Lung microvascular endothelial cell (primary cell): ENCODE data around the gene HS3ST3A1. TPM values are rescaled to one million over a fixed set of nuclear protein-coding genes. Genes with fewer than 3 reads are reported as not detected.

Experiments
- DNase-seq, 2 donors: peaks; one replicate each; pipeline versions ENCODE4 v3.0.0 to v3.0.0-alpha.2; 2010; ENCODE audit warnings: low read depth in 2 of 2
- total RNA-seq: library from RNA; depleted of rRNA; stranded (reverse); fragments of >200 nt; gene quantifications from 2 replicates; pipeline ENCODE4 v1.2.1, GENCODE V29; 2014

Gene HS3ST3A1
- total RNA-seq, 1 donor from 2014 or later: 0.99 TPM

- DNase-seq: no peak
Observed at GRCh38 chr17:13491916-13492736, 109.6 kb downstream of the HS3ST3A1 start.

GRCh38 chr17:13491491-13491890, 110.2 kb downstream of the HS3ST3A1 start:
- no peak for DNase-seq

GRCh38 chr17:13490906-13491482, 110.7 kb downstream of the HS3ST3A1 start:
- no peak for DNase-seq

GRCh38 chr17:13490427-13490826, 111.3 kb downstream of the HS3ST3A1 start:
- no peak for DNase-seq

- no peak for DNase-seq
Observed at GRCh38 chr17:13485327-13485726, 116.4 kb downstream of the HS3ST3A1 start.

- DNase-seq: no peak
Observed at GRCh38 chr17:13484020-13484419, 117.7 kb downstream of the HS3ST3A1 start.

- DNase-seq: no peak
Observed at GRCh38 chr17:13480877-13481276, 120.9 kb downstream of the HS3ST3A1 start.

GRCh38 chr17:13478326-13478830, 123.4 kb downstream of the HS3ST3A1 start:
- no peak for DNase-seq

- no peak for DNase-seq
Observed at GRCh38 chr17:13477180-13477611, 124.5 kb downstream of the HS3ST3A1 start.

GRCh38 chr17:13476720-13477119, 125.0 kb downstream of the HS3ST3A1 start:
- DNase-seq: no peak

GRCh38 chr17:13475574-13476223, 126.0 kb downstream of the HS3ST3A1 start:
- DNase-seq: no peak

GRCh38 chr17:13474073-13474800, 127.5 kb downstream of the HS3ST3A1 start:
- DNase-seq: no peak

- no peak for DNase-seq
Observed at GRCh38 chr17:13465678-13466077, 136.1 kb downstream of the HS3ST3A1 start.

- no peak for DNase-seq
Observed at GRCh38 chr17:13462673-13463124, 139.0 kb downstream of the HS3ST3A1 start.

- no peak for DNase-seq
Observed at GRCh38 chr17:13462146-13462545, 139.6 kb downstream of the HS3ST3A1 start.

- no peak for DNase-seq
Observed at GRCh38 chr17:13460261-13461000, 141.3 kb downstream of the HS3ST3A1 start.

- no peak for DNase-seq
Observed at GRCh38 chr17:13457783-13458182, 143.9 kb downstream of the HS3ST3A1 start.
